ENCODE data around the gene GSE1.

GSE1 gene

GRCh38 chr16:85612191-85612800, 826 bp upstream of the GSE1 start:
- H3K4me3 ChIP-seq (ENCODE audit: low read length): peak overlapping the region; percentile 71
- TF ChIP-seq CTCF (conservative IDR thresholded peaks at IDR 0.05; ENCODE audit: low read depth, low read length): no peak
- peak; percentile 89 for DNase-seq (ENCODE audit: low read depth)

DNA sequence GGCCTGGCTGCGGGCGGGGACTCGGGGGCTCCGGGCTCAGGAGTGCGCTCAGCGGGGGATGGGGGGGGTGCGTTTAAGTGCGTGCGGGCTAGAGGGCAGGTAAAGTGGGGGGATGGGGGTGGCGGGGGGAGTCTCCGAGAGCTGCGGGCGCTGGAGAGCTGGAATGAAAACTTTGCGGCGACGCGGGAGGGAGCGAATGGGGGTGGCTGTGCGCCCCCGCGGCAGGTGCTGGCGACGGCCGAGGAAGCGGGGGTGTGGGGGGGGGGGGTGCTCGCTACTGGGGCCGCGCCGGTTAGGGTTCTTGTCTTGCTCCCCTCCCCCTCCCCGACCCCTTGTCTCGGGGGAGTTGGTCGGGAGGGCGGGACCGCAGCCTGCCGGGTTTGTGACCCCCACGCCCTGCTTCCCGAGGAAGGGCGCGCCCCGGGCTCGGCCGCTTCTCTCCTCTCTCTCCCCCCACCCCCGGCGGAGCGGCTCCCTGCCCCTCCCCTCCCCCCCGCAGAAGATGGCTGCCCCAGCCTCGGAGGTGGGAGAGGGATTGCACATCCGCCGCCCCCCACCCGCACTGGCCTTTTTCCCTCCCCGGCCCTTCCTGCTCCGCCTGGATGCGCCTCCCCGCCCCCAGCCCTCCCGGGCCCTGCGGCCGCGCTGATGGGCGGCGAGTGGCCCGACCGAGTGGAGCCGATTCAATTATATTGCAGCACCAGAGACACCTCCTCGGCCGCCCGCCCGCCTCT, 649 bp downstream of the GSE1 start:
- H3K4me3 ChIP-seq (ENCODE audit: low read length): peak overlapping the region; percentile 71
- no peak for DNase-seq (ENCODE audit: low read depth)
- no peak for TF ChIP-seq CTCF (conservative IDR thresholded peaks at IDR 0.05; ENCODE audit: low read depth, low read length)

DNA sequence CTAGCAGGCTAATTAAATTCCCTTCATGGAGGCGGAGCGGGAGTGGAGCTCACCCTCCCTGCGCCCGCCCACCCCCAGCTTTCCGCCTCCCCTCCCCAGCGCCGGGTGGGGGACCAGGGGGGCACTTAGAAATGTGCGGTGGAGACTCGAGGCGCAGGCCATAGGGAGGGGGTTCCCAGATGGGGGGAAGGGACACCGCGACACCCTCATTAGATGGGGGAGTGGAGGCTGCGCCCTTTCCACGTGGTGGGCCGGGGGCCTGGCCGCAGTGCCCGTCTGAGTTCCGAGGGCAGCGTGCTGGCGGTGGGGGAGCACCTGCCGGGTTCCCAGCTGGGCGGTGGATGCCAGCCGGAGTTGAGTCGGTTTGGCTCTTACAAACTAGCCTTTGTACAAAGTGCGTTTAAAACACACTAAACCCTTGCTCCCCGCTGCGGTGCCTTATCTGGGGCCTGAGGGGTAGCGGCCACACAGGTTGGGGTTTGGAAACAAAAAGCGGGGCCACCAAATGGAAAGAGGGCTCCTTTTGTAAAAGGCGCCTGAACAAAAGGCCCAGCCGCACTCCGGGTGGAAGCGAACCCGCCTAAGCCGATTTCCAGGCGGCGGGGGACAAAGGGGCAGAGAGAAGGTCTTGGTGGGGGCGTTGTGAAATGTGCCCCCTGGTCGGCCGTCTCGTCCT, 1.4 kb downstream of the GSE1 start:
- TF ChIP-seq CTCF (conservative IDR thresholded peaks at IDR 0.05; ENCODE audit: low read depth, low read length): no peak
- H3K4me3 ChIP-seq (ENCODE audit: low read length): peak overlapping the region; percentile 71
- no peak for DNase-seq (ENCODE audit: low read depth)

GRCh38 chr16:85615014-85615851, 2.1 kb downstream of the GSE1 start:
- peak overlapping the region; percentile 71 for H3K4me3 ChIP-seq (ENCODE audit: low read length)
- TF ChIP-seq CTCF (conservative IDR thresholded peaks at IDR 0.05; ENCODE audit: low read depth, low read length): no peak
- no peak for DNase-seq (ENCODE audit: low read depth)

DNA sequence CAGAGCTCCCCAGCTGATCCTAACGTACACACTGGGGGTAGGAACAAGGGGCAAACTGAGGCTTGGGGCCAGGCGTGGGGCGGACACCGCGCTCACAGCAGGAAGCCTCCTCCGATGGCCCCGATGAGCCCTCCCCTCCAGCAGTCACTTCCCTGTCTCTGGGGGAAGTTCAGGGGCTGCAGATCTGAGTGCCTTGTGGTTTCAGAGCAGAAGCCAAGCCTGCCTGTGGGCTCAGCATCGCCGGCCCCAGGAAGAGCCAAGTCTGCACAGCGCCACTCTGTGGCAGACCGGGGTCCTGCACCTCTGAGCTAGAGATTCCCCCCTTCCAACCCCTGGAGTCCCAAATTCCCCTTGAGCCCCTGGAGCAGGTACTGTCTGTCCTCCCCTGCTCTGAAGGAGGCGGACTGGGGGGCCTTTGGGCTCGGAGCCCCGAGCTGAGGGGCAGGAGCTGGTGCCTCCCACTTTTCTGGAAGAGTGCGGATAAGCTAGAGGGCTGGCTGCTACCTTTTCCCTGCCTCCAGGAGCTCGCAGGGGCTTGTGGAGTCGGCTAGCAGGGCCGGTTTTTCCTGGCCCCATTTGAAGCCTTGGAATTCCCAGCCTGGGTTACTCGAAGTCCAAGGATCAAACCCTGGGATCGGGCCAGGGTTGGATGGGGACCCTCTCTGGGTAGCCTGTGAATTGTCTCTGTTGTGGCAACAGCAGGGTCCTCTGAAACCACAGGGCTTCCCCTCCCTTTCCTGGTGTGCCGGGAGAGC, 2.9 kb downstream of the GSE1 start:
- TF ChIP-seq CTCF (conservative IDR thresholded peaks at IDR 0.05; ENCODE audit: low read depth, low read length): peak; percentile 98
- H3K4me3 ChIP-seq (ENCODE audit: low read length): no peak overlapping the region
- no peak for DNase-seq (ENCODE audit: low read depth)

DNA sequence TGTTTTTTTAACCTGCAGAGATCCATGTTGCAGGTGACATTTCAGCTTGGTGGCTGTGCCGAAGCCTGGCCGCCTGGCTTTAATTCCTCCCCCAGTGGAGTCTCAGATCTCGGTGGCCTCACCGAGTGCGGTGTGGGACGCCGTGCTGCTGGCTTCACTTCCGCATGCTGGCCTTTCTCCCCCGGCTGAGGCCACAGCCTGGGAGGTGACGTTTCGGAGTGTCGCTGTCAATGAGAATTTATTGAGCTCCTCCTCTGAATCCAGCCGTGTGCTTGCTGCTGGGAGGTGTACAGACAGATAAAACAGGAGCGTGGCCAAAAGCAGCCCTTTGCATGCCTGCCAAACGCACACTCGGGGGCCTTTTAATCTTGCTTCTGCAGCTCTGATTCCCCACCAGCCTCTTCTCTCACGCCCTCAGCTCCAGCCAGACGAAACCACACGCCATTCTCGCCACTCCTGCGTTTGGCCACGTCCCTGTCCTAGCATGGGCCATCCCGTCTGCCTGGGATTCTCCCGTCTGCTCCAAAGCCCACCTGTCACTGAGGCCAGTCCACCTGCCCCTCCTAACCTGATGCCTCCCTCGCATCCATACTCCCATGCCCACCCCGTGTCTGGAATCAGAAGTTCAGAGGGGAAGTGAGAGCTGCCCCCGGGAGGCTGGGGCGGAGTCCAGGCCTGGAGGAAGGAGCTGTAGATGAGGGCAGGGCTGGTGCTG, 3.6 kb downstream of the GSE1 start:
- H3K4me3 ChIP-seq (ENCODE audit: low read length): no peak overlapping the region
- no peak for TF ChIP-seq CTCF (conservative IDR thresholded peaks at IDR 0.05; ENCODE audit: low read depth, low read length)
- DNase-seq (ENCODE audit: low read depth): no peak
